Fibroblast of skin of back (primary cell): ENCODE results near the gene TBXA2R.
"Not testable (repeated sequence)": the region's sequence is repeated elsewhere in the genome, so short reads cannot be mapped to it uniquely, and the experiment has no call there.

Source experiments
- DNase-seq: peaks from one replicate; pipeline ENCODE4 v3.0.0-alpha.2; 2013

Gene TBXA2R

GRCh38 chr19:3639479-3639878 lies 32.8 kb upstream of the TBXA2R start:
- DNase-seq, result no peak

GRCh38 chr19:3638208-3639193 lies 31.8 kb upstream of the TBXA2R start:
- DNase-seq, result no peak

- DNase-seq, result no peak
These were observed 30.9 kb upstream of the TBXA2R start for GRCh38 chr19:3637621-3638020.

- no peak for DNase-seq
These were observed 30.3 kb upstream of the TBXA2R start for GRCh38 chr19:3636962-3637361.

- DNase-seq, result no peak
These were observed 29.8 kb upstream of the TBXA2R start for GRCh38 chr19:3636506-3636905.

- no peak for DNase-seq
These were observed 27.9 kb upstream of the TBXA2R start for GRCh38 chr19:3634496-3635045.

GRCh38 chr19:3633559-3633988 lies 26.9 kb upstream of the TBXA2R start:
- no peak for DNase-seq

GRCh38 chr19:3632739-3633558 lies 26.3 kb upstream of the TBXA2R start:
- DNase-seq, result no peak

- DNase-seq, result no peak
These were observed 25.4 kb upstream of the TBXA2R start for GRCh38 chr19:3632098-3632497.

GRCh38 chr19:3631053-3631861 lies 24.6 kb upstream of the TBXA2R start:
- no peak for DNase-seq

- DNase-seq, result not testable (repeated sequence)
These were observed 22.1 kb upstream of the TBXA2R start for GRCh38 chr19:3628766-3629165.

- no peak for DNase-seq
These were observed 20.7 kb upstream of the TBXA2R start for GRCh38 chr19:3627351-3627723.

GRCh38 chr19:3626473-3627350 lies 20.0 kb upstream of the TBXA2R start, which contains the start of gene CACTIN:
Gene CACTIN, minus strand, starts transcription at chr19:3626790. Its CDS starts 28 bp downstream, at chr19:3626762.
- peak; percentile 98 for DNase-seq

- DNase-seq, result no peak
These were observed 19.4 kb upstream of the TBXA2R start for GRCh38 chr19:3625996-3626472.

- no peak for DNase-seq
These were observed 17.0 kb upstream of the TBXA2R start for GRCh38 chr19:3623716-3624115.

GRCh38 chr19:3622224-3622623 lies 15.5 kb upstream of the TBXA2R start:
- DNase-seq, result no peak

- DNase-seq, result no peak
These were observed 15.0 kb upstream of the TBXA2R start for GRCh38 chr19:3621689-3622088.

- DNase-seq, result no peak
These were observed 14.3 kb upstream of the TBXA2R start for GRCh38 chr19:3620817-3621547.

GRCh38 chr19:3620145-3620816 lies 13.6 kb upstream of the TBXA2R start:
- no peak for DNase-seq

GRCh38 chr19:3619631-3620012 lies 12.9 kb upstream of the TBXA2R start:
- DNase-seq, result no peak
